Peyer's patch (tissue), 4 donors: ENCODE data around the gene NEU2. TPM values are rescaled to one million over a fixed set of nuclear protein-coding genes. Genes with fewer than 3 reads are reported as not detected.

ENCODE experiments used
- DNase-seq, 3 donors: peaks; one replicate each; pipeline ENCODE4 v3.0.0-alpha.2; 2017 to 2019
- H3K27ac ChIP-seq, 4 donors: fragments of 200-600 bp; sonication (generic); one replicate each; pipeline ENCODE4 v1.5.1; 2016 to 2019
- H3K27me3 ChIP-seq, 2 donors: fragments of 200-600 bp; sonication (generic); one replicate each; pipeline ENCODE4 v1.5.1; 2019
- H3K36me3 ChIP-seq, 3 donors: fragments of 200-600 bp; sonication (generic); one replicate each; pipeline ENCODE4 v1.5.1; 2016 to 2019
- H3K4me1 ChIP-seq, 4 donors: fragments of 200-600 bp; sonication (generic); one replicate each; pipeline ENCODE4 v1.5.1; 2016 to 2019
- H3K4me3 ChIP-seq, 4 donors: fragments of 200-600 bp; sonication (generic); 1 replicate in 3 of 4; 2 replicates in 1 of 4; pipeline ENCODE4 v1.5.1; 2016 to 2019; ENCODE audit warnings: mild to moderate bottlenecking in 1 of 4
- H3K9me3 ChIP-seq, 4 donors: fragments of 200-600 bp; sonication (generic); one replicate each; pipeline ENCODE4 v1.5.1; 2016 to 2019; ENCODE audit warnings: mild to moderate bottlenecking in 1 of 4
- POLR2A ChIP-seq, 2 donors: fragments of 450-650 bp; IDR thresholded peaks; one replicate each; pipeline ENCODE4 v1.5.1; 2017; ENCODE audit warnings: antibody characterized with exemption in 2 of 2, mild to moderate bottlenecking in 2 of 2, moderate library complexity in 2 of 2
- total RNA-seq, 4 donors: library from RNA; depleted of rRNA; stranded (reverse); fragments of >200 nt; gene quantifications; one replicate each; pipeline ENCODE4 v1.1.0, GENCODE V29; 2016
- TF ChIP-seq, protein P1 (sequence below), 6 experiments: fragments of 450-650 bp in 4 of 6; fragments of 200-600 bp in 2 of 6; sonication (generic) in 1 of 6; IDR thresholded peaks; one replicate each; pipeline ENCODE4 v1.5.1; 2017 to 2019; ENCODE audit warnings: antibody characterized with exemption in 6 of 6, mild to moderate bottlenecking in 3 of 6, moderate library complexity in 1 of 6

Gene NEU2
- total RNA-seq, 4 donors from 2014 or later = not detected

DNA sequence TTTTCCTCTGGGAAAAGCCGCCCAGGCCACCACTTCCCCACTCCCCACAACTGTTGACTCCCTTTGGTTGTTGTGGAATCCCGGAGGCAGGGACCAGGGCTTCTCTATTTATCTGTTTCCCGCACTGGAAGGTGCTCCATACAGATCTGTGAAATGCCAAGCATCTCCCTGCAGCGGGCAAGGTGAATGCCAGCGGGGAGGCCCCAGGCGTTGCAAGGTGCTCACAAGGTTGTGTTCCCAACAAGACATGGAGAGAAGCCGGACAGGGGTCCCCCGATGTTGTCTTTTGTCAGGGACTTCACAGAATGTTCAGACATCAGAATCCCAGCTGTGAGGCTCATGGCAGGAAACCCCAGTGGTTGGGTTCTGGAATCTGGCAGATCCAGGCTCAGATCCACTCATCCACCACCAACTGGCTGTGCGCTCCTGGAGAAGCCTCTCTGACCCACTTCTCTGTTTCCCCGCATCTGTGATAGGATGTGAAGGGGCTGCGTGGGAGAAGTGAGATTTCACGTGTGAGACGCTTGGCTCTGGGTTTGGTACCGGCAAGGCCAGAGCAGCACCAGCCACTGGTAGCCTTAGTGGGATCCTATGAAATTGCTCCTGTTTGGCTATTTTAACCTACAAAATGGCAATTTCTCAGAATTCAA is 8.6 kb upstream of the NEU2 start:
- H3K4me1 ChIP-seq = peaks cover 0 to 5% (median 0%) of the 10 kb centered on the region in 4 donors

DNA sequence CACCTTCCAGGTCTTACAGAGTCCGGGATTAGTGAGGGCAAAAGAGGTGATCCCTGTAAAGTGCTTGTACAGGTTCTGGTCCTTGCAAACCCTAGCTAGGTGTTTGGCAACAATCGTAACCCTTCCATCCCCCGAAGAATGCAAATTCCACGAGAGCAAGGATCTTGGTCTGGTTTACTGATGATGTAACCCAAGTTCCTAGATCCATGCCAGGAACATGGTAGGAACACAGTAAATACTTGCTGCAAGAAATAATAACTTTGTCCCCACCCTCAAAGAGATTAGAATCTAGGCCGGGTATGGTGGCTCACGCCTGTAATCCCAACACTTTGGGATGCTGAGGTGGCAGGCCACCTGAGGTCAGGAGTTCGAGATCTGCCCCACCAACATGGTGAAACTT is 6.8 kb upstream of the NEU2 start:
- H3K27ac ChIP-seq = no peak overlapping the region
- no peaks in the 10 kb centered on the region for H3K27me3 ChIP-seq

More for the DNA sequence above, 8.6 kb upstream of the NEU2 start:
- H3K9me3 ChIP-seq = no peaks in the 10 kb centered on the region
- H3K4me3 ChIP-seq = no peak overlapping the region
- TF ChIP-seq, protein P1, sequence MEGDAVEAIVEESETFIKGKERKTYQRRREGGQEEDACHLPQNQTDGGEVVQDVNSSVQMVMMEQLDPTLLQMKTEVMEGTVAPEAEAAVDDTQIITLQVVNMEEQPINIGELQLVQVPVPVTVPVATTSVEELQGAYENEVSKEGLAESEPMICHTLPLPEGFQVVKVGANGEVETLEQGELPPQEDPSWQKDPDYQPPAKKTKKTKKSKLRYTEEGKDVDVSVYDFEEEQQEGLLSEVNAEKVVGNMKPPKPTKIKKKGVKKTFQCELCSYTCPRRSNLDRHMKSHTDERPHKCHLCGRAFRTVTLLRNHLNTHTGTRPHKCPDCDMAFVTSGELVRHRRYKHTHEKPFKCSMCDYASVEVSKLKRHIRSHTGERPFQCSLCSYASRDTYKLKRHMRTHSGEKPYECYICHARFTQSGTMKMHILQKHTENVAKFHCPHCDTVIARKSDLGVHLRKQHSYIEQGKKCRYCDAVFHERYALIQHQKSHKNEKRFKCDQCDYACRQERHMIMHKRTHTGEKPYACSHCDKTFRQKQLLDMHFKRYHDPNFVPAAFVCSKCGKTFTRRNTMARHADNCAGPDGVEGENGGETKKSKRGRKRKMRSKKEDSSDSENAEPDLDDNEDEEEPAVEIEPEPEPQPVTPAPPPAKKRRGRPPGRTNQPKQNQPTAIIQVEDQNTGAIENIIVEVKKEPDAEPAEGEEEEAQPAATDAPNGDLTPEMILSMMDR (IDR thresholded peaks at IDR 0.05) = no peak
- TF ChIP-seq POLR2A (IDR thresholded peaks at IDR 0.05) = no peak
- no peak overlapping the region for H3K27ac ChIP-seq
- H3K36me3 ChIP-seq = no peaks in the 10 kb centered on the region
- no peak for DNase-seq
- H3K27me3 ChIP-seq = no peaks in the 10 kb centered on the region

GRCh38 chr2:233026198-233026813 is 6.2 kb upstream of the NEU2 start:
- H3K9me3 ChIP-seq = no peaks in the 10 kb centered on the region
- H3K36me3 ChIP-seq = no peaks in the 10 kb centered on the region
- H3K27ac ChIP-seq = no peak overlapping the region
- no peaks in the 10 kb centered on the region for H3K27me3 ChIP-seq
- TF ChIP-seq, protein P1 (IDR thresholded peaks at IDR 0.05) = no peak
- TF ChIP-seq POLR2A (IDR thresholded peaks at IDR 0.05) = no peak
- no peak overlapping the region for H3K4me3 ChIP-seq
- peaks cover 0 to 5% (median 0%) of the 10 kb centered on the region in 4 donors for H3K4me1 ChIP-seq
- no peak for DNase-seq

More for the DNA sequence above, 6.8 kb upstream of the NEU2 start:
- Histone ChIP-seq H3K4me1 (peaks cover 0 to 5% (median 0%) of the 10 kb centered on the region in 4 donors), H3K4me3 (no peak overlapping the region), H3K36me3 (no peaks in the 10 kb centered on the region), H3K9me3 (no peaks in the 10 kb centered on the region)
- no peak for TF ChIP-seq POLR2A (IDR thresholded peaks at IDR 0.05)
- TF ChIP-seq, protein P1 (IDR thresholded peaks at IDR 0.05) = no peak
- no peak for DNase-seq

DNA sequence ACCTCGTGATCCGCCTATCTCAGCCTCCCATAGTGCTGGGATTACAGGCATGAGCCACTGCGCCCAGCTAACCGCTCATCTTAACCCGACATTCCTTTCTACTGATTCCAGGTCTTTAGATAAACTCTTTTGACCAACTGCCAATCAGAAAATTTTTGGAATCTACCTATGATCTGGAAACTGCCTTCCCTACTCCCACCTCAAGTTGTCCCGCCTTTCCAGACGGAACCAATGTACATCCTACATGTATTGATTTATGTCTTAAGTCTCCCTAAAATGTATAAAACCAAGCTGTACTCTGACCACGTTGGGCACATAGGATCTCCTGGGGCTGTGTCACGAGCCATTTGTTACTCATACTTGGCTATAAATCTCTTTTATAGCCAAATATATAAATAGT is 3.2 kb upstream of the NEU2 start:
- Histone ChIP-seq H3K4me1 (peaks cover 0 to 5% (median 0%) of the 10 kb centered on the region in 4 donors), H3K4me3 (no peak overlapping the region), H3K9me3 (no peaks in the 10 kb centered on the region), H3K27ac (no peak overlapping the region), H3K36me3 (no peaks in the 10 kb centered on the region), H3K27me3 (no peaks in the 10 kb centered on the region)
- no peak for TF ChIP-seq POLR2A (IDR thresholded peaks at IDR 0.05)
- TF ChIP-seq, protein P1 (IDR thresholded peaks at IDR 0.05) = no peak
- DNase-seq = no peak

DNA sequence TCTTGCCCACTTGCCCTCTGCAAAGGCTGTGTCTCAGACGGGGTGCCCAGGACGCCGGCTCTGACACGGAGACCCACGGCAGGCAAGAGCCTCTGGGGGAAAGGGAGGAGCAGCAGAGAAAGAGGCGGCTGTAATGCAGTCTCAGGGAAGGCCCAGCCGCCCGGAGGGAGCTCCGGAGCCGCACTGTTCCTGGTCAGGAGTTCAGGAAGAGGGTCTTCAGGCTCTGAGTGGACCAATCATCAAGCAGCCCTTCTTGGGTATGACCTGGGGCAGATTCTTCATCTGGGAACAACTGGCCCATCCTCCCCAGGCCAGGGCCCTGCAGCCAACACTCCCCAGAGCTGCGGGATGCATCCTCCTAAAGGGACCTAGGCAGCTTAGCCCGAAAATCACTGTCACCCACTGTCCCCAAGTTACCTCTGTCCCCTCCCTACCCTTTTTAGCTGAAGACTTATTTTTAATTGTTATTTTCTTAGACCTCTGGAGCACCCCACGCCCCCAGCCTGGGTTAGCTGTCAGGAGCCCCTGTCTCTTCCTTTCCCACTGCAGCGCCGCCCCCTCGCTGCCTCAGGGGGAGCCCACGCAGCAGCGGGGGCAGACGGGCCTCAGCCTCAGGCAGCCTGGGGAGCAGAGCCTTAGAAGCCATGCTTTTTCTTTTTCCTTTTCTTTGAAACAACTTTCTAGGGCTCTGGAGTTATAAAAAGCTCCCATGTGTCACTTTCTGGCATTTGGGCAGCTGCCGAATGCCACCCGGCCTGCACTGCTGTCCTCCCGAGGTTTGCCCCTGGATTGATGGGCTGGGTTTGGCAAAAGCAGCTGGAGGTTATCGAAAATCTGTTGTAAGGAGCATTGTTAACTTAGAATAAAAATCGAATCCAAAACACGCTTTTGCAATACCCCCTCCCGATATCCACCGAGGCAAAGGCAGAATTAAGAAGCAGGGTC is 644 bp upstream of the NEU2 start:
- Histone ChIP-seq H3K36me3 (no peaks in the 10 kb centered on the region), H3K27ac (no peak overlapping the region), H3K4me3 (no peak overlapping the region), H3K9me3 (no peaks in the 10 kb centered on the region), H3K27me3 (no peaks in the 10 kb centered on the region), H3K4me1 (peaks cover 0 to 5% (median 0%) of the 10 kb centered on the region in 4 donors)
- TF ChIP-seq, protein P1 (IDR thresholded peaks at IDR 0.05) = no peak
- no peak for TF ChIP-seq POLR2A (IDR thresholded peaks at IDR 0.05)
- no peak for DNase-seq
